NCI-H2171 (cell line): ENCODE data around the gene PSEN1.
"Not testable (repeated sequence)": the region's sequence is repeated elsewhere in the genome, so short reads cannot be mapped to it uniquely, and the experiment has no call there.

Source experiments
- DNase-seq: peaks from one replicate; lab custom pipeline; 2025; lab: John Stamatoyannopoulos, UW

The PSEN1 gene

GRCh38 chr14:73166399-73166798 lies 30.1 kb downstream of the PSEN1 start:
- DNase-seq, result no peak

GRCh38 chr14:73167727-73168126 lies 31.4 kb downstream of the PSEN1 start:
- no peak for DNase-seq

- no peak for DNase-seq
Observed at GRCh38 chr14:73168274-73168673, 32.0 kb downstream of the PSEN1 start.

GRCh38 chr14:73168691-73169090 lies 32.4 kb downstream of the PSEN1 start:
- no peak for DNase-seq

GRCh38 chr14:73169855-73170254 lies 33.5 kb downstream of the PSEN1 start:
- DNase-seq, result not testable (repeated sequence)

- no peak for DNase-seq
Observed at GRCh38 chr14:73170686-73171085, 34.4 kb downstream of the PSEN1 start.

- no peak for DNase-seq
Observed at GRCh38 chr14:73172500-73172899, 36.2 kb downstream of the PSEN1 start.

GRCh38 chr14:73173092-73173735 lies 36.9 kb downstream of the PSEN1 start:
- DNase-seq, result peak; percentile 64

GRCh38 chr14:73176685-73177084 lies 40.4 kb downstream of the PSEN1 start:
- DNase-seq, result no peak

GRCh38 chr14:73180385-73180805 lies 44.1 kb downstream of the PSEN1 start:
- no peak for DNase-seq

- DNase-seq, result not testable (repeated sequence)
Observed at GRCh38 chr14:73180969-73181368, 44.7 kb downstream of the PSEN1 start.

GRCh38 chr14:73188501-73188911 lies 52.2 kb downstream of the PSEN1 start:
- no peak for DNase-seq

- DNase-seq, result no peak
Observed at GRCh38 chr14:73189651-73190050, 53.3 kb downstream of the PSEN1 start.

- no peak for DNase-seq
Observed at GRCh38 chr14:73191441-73191840, 55.1 kb downstream of the PSEN1 start.

- not testable (repeated sequence) for DNase-seq
Observed at GRCh38 chr14:73194306-73194705, 58.0 kb downstream of the PSEN1 start.

GRCh38 chr14:73198253-73198652 lies 61.9 kb downstream of the PSEN1 start:
- DNase-seq, result no peak

GRCh38 chr14:73203527-73203926 lies 67.2 kb downstream of the PSEN1 start:
- no peak for DNase-seq

GRCh38 chr14:73207615-73208014 lies 71.3 kb downstream of the PSEN1 start:
- DNase-seq, result no peak

- no peak for DNase-seq
Observed at GRCh38 chr14:73208390-73208789, 72.1 kb downstream of the PSEN1 start.

- DNase-seq, result no peak
Observed at GRCh38 chr14:73208846-73209245, 72.5 kb downstream of the PSEN1 start.

GRCh38 chr14:73209953-73210352 lies 73.6 kb downstream of the PSEN1 start:
- DNase-seq, result no peak

GRCh38 chr14:73211251-73212040 lies 75.1 kb downstream of the PSEN1 start:
- no peak for DNase-seq

- no peak for DNase-seq
Observed at GRCh38 chr14:73216030-73216429, 79.7 kb downstream of the PSEN1 start.

- DNase-seq, result no peak
Observed at GRCh38 chr14:73217411-73217810, 81.1 kb downstream of the PSEN1 start.
